Measurements from ENCODE around the gene PTPA. TPM values are rescaled to one million over a fixed set of nuclear protein-coding genes. Genes with fewer than 3 reads are reported as not detected.
A peak's percentile ranks its signal among the peaks of the same experiment; 100 is the strongest.

Gene PTPA
- total and polyA plus RNA-seq, 9 of the 15 experiments (the other 6 are each of a cell fraction or from before 2014, with no cell fraction given), result 1.7 to 121 (median 72.6) TPM

- TF ChIP-seq ZNF449 (CRISPR knock-in tag; IDR thresholded peaks at IDR 0.05) (no peak), NFE2 (IDR thresholded peaks at IDR 0.05; ENCODE audit: low read depth) (no peak), L3MBTL2 (IDR thresholded peaks at IDR 0.05) (no peak), BRD9 (IDR thresholded peaks at IDR 0.05; ENCODE audit: low read depth, partially characterized antibody) (no peak), XRCC5 (IDR thresholded peaks at IDR 0.05; ENCODE audit: low read depth, low read length) (no peak), ZNF274 (IDR thresholded peaks at IDR 0.05; ENCODE audit: borderline replicate concordance, low read depth, low read length) (no peak), ZNF668 (CRISPR knock-in tag; IDR thresholded peaks at IDR 0.05) (no peak), ZNF3 (CRISPR knock-in tag; IDR thresholded peaks at IDR 0.05) (no peak), SETDB1 (IDR thresholded peaks at IDR 0.05; ENCODE audit: low read length) (no peak), PREB (CRISPR knock-in tag; IDR thresholded peaks at IDR 0.05) (peak; percentile 42; the same call in 1 of the 2 replicates), ZFP91 (CRISPR knock-in tag; IDR thresholded peaks at IDR 0.05) (no peak), NCOA2 (IDR thresholded peaks at IDR 0.05; ENCODE audit: partially characterized antibody in 2 of 2) (no peak), ZFP36 (IDR thresholded peaks at IDR 0.05; ENCODE audit: low read depth, low read length, partially characterized antibody) (no peak), MCM2 (IDR thresholded peaks at IDR 0.05; ENCODE audit: low read depth) (no peak)
- TF ChIP-seq, protein P1, sequence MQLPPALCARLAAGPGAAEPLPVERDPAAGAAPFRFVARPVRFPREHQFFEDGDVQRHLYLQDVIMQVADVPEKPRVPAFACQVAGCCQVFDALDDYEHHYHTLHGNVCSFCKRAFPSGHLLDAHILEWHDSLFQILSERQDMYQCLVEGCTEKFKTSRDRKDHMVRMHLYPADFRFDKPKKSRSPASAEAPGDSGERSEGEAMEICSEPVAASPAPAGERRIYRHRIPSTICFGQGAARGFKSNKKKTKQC (CRISPR knock-in tag; IDR thresholded peaks at IDR 0.05), result no peak
- TF ChIP-seq, protein P2, sequence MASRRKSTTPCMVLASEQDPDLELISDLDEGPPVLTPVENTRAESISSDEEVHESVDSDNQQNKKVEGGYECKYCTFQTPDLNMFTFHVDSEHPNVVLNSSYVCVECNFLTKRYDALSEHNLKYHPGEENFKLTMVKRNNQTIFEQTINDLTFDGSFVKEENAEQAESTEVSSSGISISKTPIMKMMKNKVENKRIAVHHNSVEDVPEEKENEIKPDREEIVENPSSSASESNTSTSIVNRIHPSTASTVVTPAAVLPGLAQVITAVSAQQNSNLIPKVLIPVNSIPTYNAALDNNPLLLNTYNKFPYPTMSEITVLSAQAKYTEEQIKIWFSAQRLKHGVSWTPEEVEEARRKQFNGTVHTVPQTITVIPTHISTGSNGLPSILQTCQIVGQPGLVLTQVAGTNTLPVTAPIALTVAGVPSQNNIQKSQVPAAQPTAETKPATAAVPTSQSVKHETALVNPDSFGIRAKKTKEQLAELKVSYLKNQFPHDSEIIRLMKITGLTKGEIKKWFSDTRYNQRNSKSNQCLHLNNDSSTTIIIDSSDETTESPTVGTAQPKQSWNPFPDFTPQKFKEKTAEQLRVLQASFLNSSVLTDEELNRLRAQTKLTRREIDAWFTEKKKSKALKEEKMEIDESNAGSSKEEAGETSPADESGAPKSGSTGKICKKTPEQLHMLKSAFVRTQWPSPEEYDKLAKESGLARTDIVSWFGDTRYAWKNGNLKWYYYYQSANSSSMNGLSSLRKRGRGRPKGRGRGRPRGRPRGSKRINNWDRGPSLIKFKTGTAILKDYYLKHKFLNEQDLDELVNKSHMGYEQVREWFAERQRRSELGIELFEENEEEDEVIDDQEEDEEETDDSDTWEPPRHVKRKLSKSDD (conservative IDR thresholded peaks at IDR 0.05; ENCODE audit: low read length), result no peak
- TF ChIP-seq, protein P3, sequence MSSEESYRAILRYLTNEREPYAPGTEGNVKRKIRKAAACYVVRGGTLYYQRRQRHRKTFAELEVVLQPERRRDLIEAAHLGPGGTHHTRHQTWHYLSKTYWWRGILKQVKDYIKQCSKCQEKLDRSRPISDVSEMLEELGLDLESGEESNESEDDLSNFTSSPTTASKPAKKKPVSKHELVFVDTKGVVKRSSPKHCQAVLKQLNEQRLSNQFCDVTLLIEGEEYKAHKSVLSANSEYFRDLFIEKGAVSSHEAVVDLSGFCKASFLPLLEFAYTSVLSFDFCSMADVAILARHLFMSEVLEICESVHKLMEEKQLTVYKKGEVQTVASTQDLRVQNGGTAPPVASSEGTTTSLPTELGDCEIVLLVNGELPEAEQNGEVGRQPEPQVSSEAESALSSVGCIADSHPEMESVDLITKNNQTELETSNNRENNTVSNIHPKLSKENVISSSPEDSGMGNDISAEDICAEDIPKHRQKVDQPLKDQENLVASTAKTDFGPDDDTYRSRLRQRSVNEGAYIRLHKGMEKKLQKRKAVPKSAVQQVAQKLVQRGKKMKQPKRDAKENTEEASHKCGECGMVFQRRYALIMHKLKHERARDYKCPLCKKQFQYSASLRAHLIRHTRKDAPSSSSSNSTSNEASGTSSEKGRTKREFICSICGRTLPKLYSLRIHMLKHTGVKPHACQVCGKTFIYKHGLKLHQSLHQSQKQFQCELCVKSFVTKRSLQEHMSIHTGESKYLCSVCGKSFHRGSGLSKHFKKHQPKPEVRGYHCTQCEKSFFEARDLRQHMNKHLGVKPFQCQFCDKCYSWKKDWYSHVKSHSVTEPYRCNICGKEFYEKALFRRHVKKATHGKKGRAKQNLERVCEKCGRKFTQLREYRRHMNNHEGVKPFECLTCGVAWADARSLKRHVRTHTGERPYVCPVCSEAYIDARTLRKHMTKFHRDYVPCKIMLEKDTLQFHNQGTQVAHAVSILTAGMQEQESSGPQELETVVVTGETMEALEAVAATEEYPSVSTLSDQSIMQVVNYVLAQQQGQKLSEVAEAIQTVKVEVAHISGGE (CRISPR knock-in tag; IDR thresholded peaks at IDR 0.05), result no peak
Observed at GRCh38 chr9:129081388-129081904, 29.8 kb upstream of the PTPA start (continued).
